Activated naive CD8-positive, alpha-beta T cell treated with anti-CD3 and anti-CD28 coated beads, Interleukin-2, amount 50 U/mL, for 24 hours (primary cell): Measurements from ENCODE around the gene FLYWCH1.

Experiments
- ATAC-seq: fragments of 150-1000 bp; cut with Tn5 transposase; one replicate; pipeline ENCODE4 v1.10.0; 2021
- DNase-seq: peaks from one replicate; pipeline ENCODE4 v3.0.0; 2021
- H3K27ac Mint-ChIP-seq: one replicate; pipeline ENCODE4 v1.8.0; 2021; ENCODE audit warnings: mild to moderate bottlenecking, mixed read lengths
- H3K27me3 Mint-ChIP-seq: one replicate; pipeline ENCODE4 v1.8.0; 2021; ENCODE audit warnings: mixed read lengths
- H3K36me3 Mint-ChIP-seq: one replicate; pipeline ENCODE4 v1.8.0; 2021; ENCODE audit warnings: low read depth, mixed read lengths
- H3K4me1 Mint-ChIP-seq: one replicate; pipeline ENCODE4 v1.8.0; 2021; ENCODE audit warnings: mixed read lengths
- H3K4me3 Mint-ChIP-seq: one replicate; pipeline ENCODE4 v1.8.0; 2021; ENCODE audit warnings: mild to moderate bottlenecking, moderate library complexity, mixed read lengths
- H3K9me3 Mint-ChIP-seq: one replicate; pipeline ENCODE4 v1.8.0; 2021; ENCODE audit warnings: mixed read lengths

Gene FLYWCH1

GRCh38 chr16:2883458-2883908, 28.2 kb upstream of the FLYWCH1 start:
- DNase-seq: peak; percentile 21
- Mint-ChIP-seq H3K27ac (peak overlapping the region; percentile 85), H3K9me3 (peaks cover 4% of the 10 kb centered on the region), H3K36me3 (no peaks in the 10 kb centered on the region), H3K27me3 (no peaks in the 10 kb centered on the region), H3K4me3 (peak overlapping the region; percentile 87), H3K4me1 (peaks cover 26% of the 10 kb centered on the region)
- no peak for ATAC-seq

GRCh38 chr16:2884041-2884451, 27.7 kb upstream of the FLYWCH1 start:
- DNase-seq (no peak), ATAC-seq (no peak)
- no peaks in the 10 kb centered on the region for H3K27me3 Mint-ChIP-seq
- H3K4me1 Mint-ChIP-seq: peaks cover 26% of the 10 kb centered on the region
- H3K4me3 Mint-ChIP-seq: peak overlapping the region; percentile 87
- H3K36me3 Mint-ChIP-seq: no peaks in the 10 kb centered on the region
- H3K9me3 Mint-ChIP-seq: peaks cover 4% of the 10 kb centered on the region
- H3K27ac Mint-ChIP-seq: peak overlapping the region; percentile 85

- Mint-ChIP-seq H3K36me3 (no peaks in the 10 kb centered on the region), H3K9me3 (no peaks in the 10 kb centered on the region), H3K4me1 (no peaks in the 10 kb centered on the region), H3K4me3 (no peak overlapping the region), H3K27me3 (no peaks in the 10 kb centered on the region), H3K27ac (no peak overlapping the region)
- ATAC-seq (no peak), DNase-seq (no peak)
Observed at GRCh38 chr16:2894231-2894630, 17.5 kb upstream of the FLYWCH1 start.

GRCh38 chr16:2895813-2896212, 15.9 kb upstream of the FLYWCH1 start:
- H3K27me3 Mint-ChIP-seq: no peaks in the 10 kb centered on the region

GRCh38 chr16:2896480-2897010, 15.2 kb upstream of the FLYWCH1 start:
- Mint-ChIP-seq H3K27ac (no peak overlapping the region), H3K27me3 (no peaks in the 10 kb centered on the region), H3K4me1 (no peaks in the 10 kb centered on the region), H3K9me3 (no peaks in the 10 kb centered on the region), H3K36me3 (no peaks in the 10 kb centered on the region), H3K4me3 (no peak overlapping the region)
- ATAC-seq: no peak
- no peak for DNase-seq

More at GRCh38 chr16:2895813-2896212, 15.9 kb upstream of the FLYWCH1 start:
- ATAC-seq (no peak), DNase-seq (no peak)
- H3K4me1 Mint-ChIP-seq: no peaks in the 10 kb centered on the region
- H3K27ac Mint-ChIP-seq: no peak overlapping the region
- no peaks in the 10 kb centered on the region for H3K36me3 Mint-ChIP-seq
- no peak overlapping the region for H3K4me3 Mint-ChIP-seq
- no peaks in the 10 kb centered on the region for H3K9me3 Mint-ChIP-seq

DNA sequence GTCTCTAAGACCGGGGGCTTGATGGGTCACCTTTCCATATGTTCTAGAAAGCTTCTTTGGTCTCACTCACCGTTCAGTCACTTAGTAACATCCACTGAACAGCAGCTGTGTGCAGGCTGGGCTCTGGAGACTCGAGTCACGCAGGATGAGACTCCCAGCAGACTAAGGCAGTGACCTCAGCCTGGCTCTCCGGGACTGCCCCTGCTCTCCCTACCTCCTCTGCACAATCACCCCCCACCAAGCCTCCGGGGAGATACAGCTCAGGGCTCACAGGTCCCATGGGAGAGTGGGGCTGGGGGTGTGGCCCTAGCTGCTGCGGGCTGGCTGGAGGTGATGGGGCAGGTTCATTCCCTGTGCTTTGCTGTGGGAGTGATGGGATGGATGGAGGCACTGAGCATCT, 14.6 kb upstream of the FLYWCH1 start:
- no peaks in the 10 kb centered on the region for H3K36me3 Mint-ChIP-seq
- no peak overlapping the region for H3K4me3 Mint-ChIP-seq
- ATAC-seq (peak; percentile 72), DNase-seq (no peak)
- H3K27me3 Mint-ChIP-seq: no peaks in the 10 kb centered on the region
- no peaks in the 10 kb centered on the region for H3K4me1 Mint-ChIP-seq
- H3K9me3 Mint-ChIP-seq: no peaks in the 10 kb centered on the region
- H3K27ac Mint-ChIP-seq: no peak overlapping the region

DNA sequence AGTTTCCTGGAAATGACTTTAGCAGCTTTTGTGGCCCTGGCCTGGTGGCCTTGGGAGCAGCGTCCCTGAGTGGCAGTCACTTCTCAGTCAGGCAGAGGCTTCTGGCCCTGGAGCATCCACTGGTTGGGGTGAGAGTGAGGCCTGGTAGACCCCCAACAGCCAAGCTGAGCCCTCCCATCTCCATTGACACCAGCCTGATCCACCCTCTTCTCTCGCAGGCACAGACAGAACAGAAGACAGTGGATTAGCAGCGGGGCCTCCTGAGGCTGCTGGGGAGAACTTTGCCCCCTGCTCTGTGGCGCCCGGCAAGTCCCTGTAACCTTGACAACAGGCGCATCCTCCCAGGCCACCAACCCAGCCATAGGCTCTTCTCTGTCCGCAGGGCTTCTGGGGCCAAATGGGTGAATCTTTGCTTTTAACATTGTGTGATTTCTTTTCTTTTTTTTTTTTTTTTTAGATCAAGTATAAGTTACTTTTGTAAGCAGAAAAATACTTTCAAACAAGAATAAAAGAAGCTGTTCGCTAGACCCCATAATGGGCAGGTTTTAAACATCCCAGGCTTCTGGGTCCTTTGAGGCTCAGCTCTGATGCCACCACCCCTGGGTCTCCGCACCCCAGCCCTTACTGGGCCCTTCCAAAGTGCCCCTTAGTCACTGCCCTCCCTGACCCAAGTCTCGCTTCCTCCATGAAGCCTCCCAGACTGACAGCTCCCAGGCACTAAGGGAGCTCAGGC, 12.7 kb upstream of the FLYWCH1 start:
- ATAC-seq (no peak), DNase-seq (no peak)
- H3K4me3 Mint-ChIP-seq: no peak overlapping the region
- H3K4me1 Mint-ChIP-seq: peaks cover 3% of the 10 kb centered on the region
- no peak overlapping the region for H3K27ac Mint-ChIP-seq
- H3K36me3 Mint-ChIP-seq: no peaks in the 10 kb centered on the region
- no peaks in the 10 kb centered on the region for H3K9me3 Mint-ChIP-seq
- H3K27me3 Mint-ChIP-seq: no peaks in the 10 kb centered on the region

DNA sequence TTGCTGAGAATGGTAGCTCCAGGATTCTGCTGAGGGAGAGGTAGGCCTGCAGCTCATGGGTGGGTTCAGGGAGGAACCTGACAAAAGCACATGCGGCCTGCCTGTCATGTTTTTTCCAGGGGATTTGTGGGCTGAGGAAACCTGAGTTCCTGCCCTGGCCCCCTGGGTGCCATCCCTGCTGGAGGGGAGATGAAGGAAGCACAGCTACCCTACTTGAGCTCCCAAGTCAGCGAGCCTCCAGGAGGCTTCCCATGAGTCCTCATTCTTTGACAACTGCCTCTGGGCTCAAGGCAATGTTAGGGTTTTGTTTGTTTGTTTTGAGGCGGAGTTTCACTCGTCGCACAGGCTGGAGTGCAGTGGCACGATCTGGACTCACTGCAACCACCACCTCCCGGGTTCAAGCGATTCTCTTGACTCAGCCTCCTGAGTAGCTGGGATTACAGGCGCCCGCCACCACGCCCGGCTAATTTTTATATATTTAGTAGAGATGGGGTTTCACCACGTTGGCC, 12.1 kb upstream of the FLYWCH1 start:
- ATAC-seq: no peak
- no peaks in the 10 kb centered on the region for H3K27me3 Mint-ChIP-seq
- no peak for DNase-seq
- no peak overlapping the region for H3K27ac Mint-ChIP-seq
- H3K36me3 Mint-ChIP-seq: no peaks in the 10 kb centered on the region
- H3K4me3 Mint-ChIP-seq: no peak overlapping the region
- peaks cover 6% of the 10 kb centered on the region for H3K4me1 Mint-ChIP-seq
- H3K9me3 Mint-ChIP-seq: no peaks in the 10 kb centered on the region

GRCh38 chr16:2900526-2901075, 11.1 kb upstream of the FLYWCH1 start:
- Mint-ChIP-seq H3K4me1 (peaks cover 7% of the 10 kb centered on the region), H3K4me3 (no peak overlapping the region), H3K36me3 (no peaks in the 10 kb centered on the region), H3K27me3 (no peaks in the 10 kb centered on the region), H3K27ac (no peak overlapping the region), H3K9me3 (no peaks in the 10 kb centered on the region)
- DNase-seq: no peak
- ATAC-seq: no peak

GRCh38 chr16:2902337-2903130, 9.2 kb upstream of the FLYWCH1 start:
- Mint-ChIP-seq H3K27me3 (no peaks in the 10 kb centered on the region), H3K36me3 (no peaks in the 10 kb centered on the region), H3K9me3 (no peaks in the 10 kb centered on the region), H3K4me3 (no peak overlapping the region), H3K27ac (no peak overlapping the region), H3K4me1 (peaks cover 21% of the 10 kb centered on the region)
- no peak for DNase-seq
- no peak for ATAC-seq

GRCh38 chr16:2904100-2904921, 7.4 kb upstream of the FLYWCH1 start:
- Mint-ChIP-seq H3K27me3 (no peaks in the 10 kb centered on the region), H3K36me3 (no peaks in the 10 kb centered on the region), H3K9me3 (no peaks in the 10 kb centered on the region), H3K4me1 (peaks cover 21% of the 10 kb centered on the region), H3K27ac (peak overlapping the region; percentile 74), H3K4me3 (peak overlapping the region; percentile 92)
- peak; percentile 67 for ATAC-seq
- peak; percentile 83 for DNase-seq

- ATAC-seq (no peak), DNase-seq (no peak)
- no peaks in the 10 kb centered on the region for H3K27me3 Mint-ChIP-seq
- no peaks in the 10 kb centered on the region for H3K9me3 Mint-ChIP-seq
- H3K27ac Mint-ChIP-seq: peak overlapping the region; percentile 74
- H3K4me3 Mint-ChIP-seq: peak overlapping the region; percentile 92
- no peaks in the 10 kb centered on the region for H3K36me3 Mint-ChIP-seq
- peaks cover 21% of the 10 kb centered on the region for H3K4me1 Mint-ChIP-seq
Observed at GRCh38 chr16:2904922-2905240, 6.8 kb upstream of the FLYWCH1 start.

GRCh38 chr16:2905241-2905987, 6.3 kb upstream of the FLYWCH1 start:
- H3K4me1 Mint-ChIP-seq: peaks cover 21% of the 10 kb centered on the region
- H3K27ac Mint-ChIP-seq: peak overlapping the region; percentile 74
- peak overlapping the region; percentile 92 for H3K4me3 Mint-ChIP-seq
- H3K9me3 Mint-ChIP-seq: no peaks in the 10 kb centered on the region
- H3K27me3 Mint-ChIP-seq: no peaks in the 10 kb centered on the region
- DNase-seq (peak; percentile 99), ATAC-seq (peak; percentile 74)
- H3K36me3 Mint-ChIP-seq: no peaks in the 10 kb centered on the region
